Neural cell (in vitro differentiated cells): ENCODE results near the gene LRCH4. TPM values are rescaled to one million over a fixed set of nuclear protein-coding genes. Genes with fewer than 3 reads are reported as not detected.

Experiments
- H2AFZ ChIP-seq: fragments of 200-600, 300-800 bp; sonication (generic), shearing (Covaris generic); 2 replicates; pipeline ENCODE4 v1.6.0; 2014; ENCODE audit warnings: low read depth, mild to moderate bottlenecking, antibody characterized with exemption, low read length, moderate library complexity
- H3F3A ChIP-seq: fragments of 200-600 bp; shearing (Covaris generic); 2 replicates; pipeline ENCODE4 v1.6.1; 2016; ENCODE audit warnings: mild to moderate bottlenecking, moderate library complexity, mixed read lengths, antibody characterized with exemption, low read length; ENCODE audit not compliant: insufficient read depth, poor library complexity, severe bottlenecking
- H3K27ac ChIP-seq: fragments of 200-600, 300-800 bp; sonication (generic), shearing (Covaris generic); 2 replicates; pipeline ENCODE4 v1.5.1; 2014; ENCODE audit warnings: mild to moderate bottlenecking, low read length, moderate library complexity
- H3K27me3 ChIP-seq: fragments of 300-800, 200-600 bp; sonication (generic), shearing (Covaris generic); 2 replicates; pipeline ENCODE4 v1.6.0; 2014; ENCODE audit warnings: mild to moderate bottlenecking, low read depth, low read length, moderate library complexity; ENCODE audit not compliant: insufficient read depth
- H3K36me3 ChIP-seq: fragments of 300-800, 200-600 bp; sonication (generic), shearing (Covaris generic); 2 replicates; pipeline ENCODE4 v1.5.1; 2014; ENCODE audit warnings: mild to moderate bottlenecking, antibody characterized with exemption, low read length, moderate library complexity; ENCODE audit not compliant: insufficient read depth
- H3K4me2 ChIP-seq: fragments of 300-800, 200-600 bp; sonication (generic), shearing (Covaris generic); 2 replicates; pipeline ENCODE4 v1.6.0; 2014; ENCODE audit warnings: mild to moderate bottlenecking, low read length
- H3K4me3 ChIP-seq: fragments of 300-800, 200-600 bp; sonication (generic), shearing (Covaris generic); 2 replicates; pipeline ENCODE4 v1.5.1; 2014; ENCODE audit warnings: mild to moderate bottlenecking, low read length, moderate library complexity
- H3K79me2 ChIP-seq: fragments of 200-600 bp; shearing (Covaris generic); replicated peaks from 2 replicates; pipeline ENCODE4 v1.6.0; 2014; ENCODE audit warnings: mild to moderate bottlenecking, low read length, moderate library complexity; ENCODE audit not compliant: insufficient read depth
- H3K9ac ChIP-seq: fragments of 300-800, 200-600 bp; sonication (generic), shearing (Covaris generic); 2 replicates; pipeline ENCODE4 v1.6.1; 2016; ENCODE audit warnings: mild to moderate bottlenecking, low read length, mixed read lengths
- H3K9me2 ChIP-seq: fragments of 200-600 bp; shearing (Covaris generic); 2 replicates; pipeline ENCODE4 v1.6.1; 2016; ENCODE audit warnings: mild to moderate bottlenecking, low read length, mixed read lengths; ENCODE audit not compliant: insufficient read depth
- H3K9me3 ChIP-seq: fragments of 200-600, 300-800 bp; sonication (generic), shearing (Covaris generic); 2 replicates; pipeline ENCODE4 v1.6.1; 2016; ENCODE audit warnings: mild to moderate bottlenecking, mixed run types, low read length, moderate library complexity, mixed read lengths
- H4K20me1 ChIP-seq: fragments of 200-600 bp; shearing (Covaris generic); 2 replicates; pipeline ENCODE4 v1.6.1; 2016; ENCODE audit warnings: mild to moderate bottlenecking, mixed run types; ENCODE audit not compliant: insufficient read depth
- CTCF ChIP-seq: fragments of 450-650 bp; IDR thresholded peaks from 2 replicates; pipeline ENCODE4 v1.5.1; 2014; ENCODE audit warnings: antibody characterized with exemption, mild to moderate bottlenecking, moderate library complexity; ENCODE audit not compliant: poor library complexity, severe bottlenecking
- EP300 ChIP-seq: fragments of 450-650 bp; conservative IDR thresholded peaks from 2 replicates; pipeline ENCODE4 v1.6.1; 2014; ENCODE audit warnings: antibody characterized with exemption, mild to moderate bottlenecking, moderate library complexity; ENCODE audit not compliant: poor library complexity, severe bottlenecking
- EZH2 ChIP-seq: fragments of 200-600, 300-800 bp; shearing (Covaris generic), sonication (generic); IDR thresholded peaks from 2 replicates; pipeline ENCODE4 v1.6.1; 2014; ENCODE audit warnings: antibody characterized with exemption, low read length, borderline replicate concordance, mild to moderate bottlenecking; ENCODE audit not compliant: insufficient read depth, poor library complexity, severe bottlenecking
- MXI1 ChIP-seq: fragments of 450-650 bp; conservative IDR thresholded peaks from 2 replicates; pipeline ENCODE4 v1.6.1; 2014; ENCODE audit warnings: antibody characterized with exemption, mild to moderate bottlenecking; ENCODE audit not compliant: poor library complexity, severe bottlenecking
- POLR2AphosphoS5 ChIP-seq: IDR thresholded peaks from 2 replicates; pipeline ENCODE4 v1.6.1; 2012
- RAD21 ChIP-seq: fragments of 450-650 bp; conservative IDR thresholded peaks from 2 replicates; pipeline ENCODE4 v1.6.1; 2014; ENCODE audit warnings: antibody characterized with exemption, mild to moderate bottlenecking, moderate library complexity
- REST ChIP-seq: IDR thresholded peaks from 2 replicates; pipeline ENCODE4 v1.6.1; 2012; ENCODE audit warnings: borderline replicate concordance
- SMC3 ChIP-seq: fragments of 450-650 bp; conservative IDR thresholded peaks from 2 replicates; pipeline ENCODE4 v1.6.1; 2014; ENCODE audit warnings: antibody characterized with exemption, mild to moderate bottlenecking, moderate library complexity; ENCODE audit not compliant: poor library complexity
- TAF1 ChIP-seq: IDR thresholded peaks from 2 replicates; pipeline ENCODE4 v1.6.1; 2012; ENCODE audit warnings: low read depth
- polyA plus RNA-seq: library from polyadenylated mRNA; depleted of rRNA; stranded (reverse); fragments of >200 nt; gene quantifications from 2 replicates; pipeline ENCODE4 v1.2.3, GENCODE V29; 2014

Gene LRCH4
- polyA plus RNA-seq, 1 donor from 2014 or later: 17.2 TPM

GRCh38 chr7:100575746-100576383 is 10.1 kb downstream of the LRCH4 start:
- H2AFZ ChIP-seq: no peak overlapping the region
- no peaks in the 10 kb centered on the region for H4K20me1 ChIP-seq
- H3K9ac ChIP-seq: no peak overlapping the region
- H3K4me2 ChIP-seq: no peak overlapping the region
- H3K9me2 ChIP-seq: no peaks in the 10 kb centered on the region
- H3K9me3 ChIP-seq: no peaks in the 10 kb centered on the region
- peaks cover 6% of the 10 kb centered on the region for H3K27me3 ChIP-seq
- TF ChIP-seq REST (no peak), POLR2AphosphoS5 (no peak), EZH2 (no peak), EP300 (no peak), CTCF (no peak), RAD21 (no peak)
- H3K4me3 ChIP-seq: no peak overlapping the region
- H3K27ac ChIP-seq: no peak overlapping the region
- no peaks in the 10 kb centered on the region for H3F3A ChIP-seq
- no peaks in the 10 kb centered on the region for H3K36me3 ChIP-seq
- no peaks in the 10 kb centered on the region for H3K79me2 ChIP-seq

- no peaks in the 10 kb centered on the region for H3F3A ChIP-seq
- no peak overlapping the region for H2AFZ ChIP-seq
- no peak for TF ChIP-seq POLR2AphosphoS5
- no peak for TF ChIP-seq REST
- TF ChIP-seq SMC3: no peak
- TF ChIP-seq RAD21: no peak
- TF ChIP-seq TAF1: no peak
- no peak for TF ChIP-seq CTCF
- TF ChIP-seq EZH2: no peak
- TF ChIP-seq EP300: no peak
- no peak for TF ChIP-seq MXI1
- no peak overlapping the region for H3K9ac ChIP-seq
- H3K79me2 ChIP-seq: no peaks in the 10 kb centered on the region
- peaks cover 12% of the 10 kb centered on the region for H3K27me3 ChIP-seq
- no peaks in the 10 kb centered on the region for H3K9me3 ChIP-seq
- H4K20me1 ChIP-seq: no peaks in the 10 kb centered on the region
- H3K27ac ChIP-seq: no peak overlapping the region
- no peaks in the 10 kb centered on the region for H3K36me3 ChIP-seq
- no peaks in the 10 kb centered on the region for H3K9me2 ChIP-seq
- no peak overlapping the region for H3K4me3 ChIP-seq
- no peak overlapping the region for H3K4me2 ChIP-seq
Observed at GRCh38 chr7:100575206-100575631, 10.7 kb downstream of the LRCH4 start.
